IMR-90 (cell line): ENCODE data around the gene NT5C1B. TPM values are rescaled to one million over a fixed set of nuclear protein-coding genes. Genes with fewer than 3 reads are reported as not detected.

Source experiments
- ATAC-seq: fragments of 200-7000 bp; cut with Tn5 transposase; 2 replicates; pipeline ENCODE4 v1.9.1; 2020; ENCODE audit warnings: low read depth, mild to moderate bottlenecking, moderate library complexity
- BruUV-seq: library from RNA; stranded (reverse); fragments of 400-500 nt; replicated peaks from 2 replicates; lab custom pipeline; 2021; lab: Mats Ljungman, UMichigan
- CTCF ChIA-PET: fragments of 300-600 bp; formaldehyde crosslinking; extraction: SDS; loops from one replicate; lab custom pipeline; 2021; ENCODE audit warnings: antibody characterized with exemption; lab: Yijun Ruan, JAX
- POLR2A ChIA-PET: fragments of 300-600 bp; sonication (Branson Sonifier 250); formaldehyde crosslinking; loops from one replicate; lab custom pipeline; 2022; ENCODE audit warnings: antibody characterized with exemption; ENCODE audit not compliant: unreplicated experiment; lab: Charles Lee
- DNase-seq: peaks from one replicate; pipeline ENCODE4 v3.0.0; 2013
- H2AFZ ChIP-seq: replicated peaks from 2 replicates; pipeline ENCODE3; 2013; ENCODE audit warnings: low read length, mild to moderate bottlenecking; ENCODE audit not compliant: poor library complexity
- H2AK5ac ChIP-seq: 2 replicates; pipeline ENCODE4 v1.6.1; 2013; ENCODE audit warnings: low read depth, low read length, inconsistent platforms
- H2AK9ac ChIP-seq: replicated peaks from 2 replicates; pipeline ENCODE3; 2013; ENCODE audit warnings: mild to moderate bottlenecking, low read depth, low read length, moderate library complexity; ENCODE audit not compliant: poor library complexity
- H2BK120ac ChIP-seq: 2 replicates; pipeline ENCODE4 v1.6.1; 2013; ENCODE audit warnings: low read depth, low read length, inconsistent platforms
- H2BK15ac ChIP-seq: 3 replicates; pipeline ENCODE4 v1.6.1; 2013; ENCODE audit warnings: low read depth, low read length, inconsistent platforms
- H2BK20ac ChIP-seq: 2 replicates; pipeline ENCODE4 v1.6.1; 2013; ENCODE audit warnings: low read depth, mild to moderate bottlenecking, inconsistent platforms, low read length, moderate library complexity
- H2BK5ac ChIP-seq: 2 replicates; pipeline ENCODE4 v1.6.1; 2013; ENCODE audit warnings: mild to moderate bottlenecking, low read depth, low read length, inconsistent platforms; ENCODE audit not compliant: poor library complexity, severe bottlenecking
- H3K14ac ChIP-seq: replicated peaks from 2 replicates; pipeline ENCODE4 v1.6.1; 2013; ENCODE audit warnings: low read depth, low read length, inconsistent platforms
- H3K18ac ChIP-seq: 2 replicates; pipeline ENCODE4 v1.6.1; 2013; ENCODE audit warnings: low read depth, low read length, control low read depth
- H3K23ac ChIP-seq: 2 replicates; pipeline ENCODE4 v1.6.1; 2013; ENCODE audit warnings: low read depth, low read length, inconsistent platforms
- H3K27ac ChIP-seq: 2 replicates; pipeline ENCODE4 v1.5.1; 2013; ENCODE audit warnings: mild to moderate bottlenecking, control low read depth, low read length; ENCODE audit not compliant: insufficient read depth
- H3K27me3 ChIP-seq: 2 replicates; pipeline ENCODE4 v1.6.1; 2013; ENCODE audit warnings: low read length; ENCODE audit not compliant: control insufficient read depth, insufficient read depth
- H3K36me3 ChIP-seq: 2 replicates; pipeline ENCODE4 v1.6.1; 2013; ENCODE audit warnings: low read length, mixed read lengths; ENCODE audit not compliant: control insufficient read depth, insufficient read depth
- H3K4ac ChIP-seq: 2 replicates; pipeline ENCODE4 v1.6.1; 2013; ENCODE audit warnings: low read depth, low read length, inconsistent platforms
- H3K4me1 ChIP-seq: 2 replicates; pipeline ENCODE4 v1.6.1; 2013; ENCODE audit warnings: low read length, mixed read lengths; ENCODE audit not compliant: control insufficient read depth, insufficient read depth
- H3K4me2 ChIP-seq: 2 replicates; pipeline ENCODE4 v1.6.1; 2013; ENCODE audit warnings: low read depth, mild to moderate bottlenecking, control low read depth, low read length, moderate library complexity
- H3K4me3 ChIP-seq: 2 replicates; pipeline ENCODE4 v1.5.1; 2013; ENCODE audit warnings: low read depth, mild to moderate bottlenecking, control low read depth, low read length, moderate library complexity; ENCODE audit not compliant: insufficient read depth
- H3K56ac ChIP-seq: 2 replicates; pipeline ENCODE4 v1.6.1; 2013; ENCODE audit warnings: low read length, inconsistent platforms; ENCODE audit not compliant: insufficient read depth; ENCODE audit errors: extremely low read depth
- H3K79me1 ChIP-seq, 2 experiments: 2 replicates each; pipeline ENCODE4 v1.6.1; 2013; ENCODE audit warnings: low read length in 2 of 2, inconsistent platforms in 1 of 2, low read depth in 1 of 2
- H3K9ac ChIP-seq: 2 replicates; pipeline ENCODE4 v1.6.1; 2013; ENCODE audit warnings: low read depth, low read length, control low read depth
- H3K9me1 ChIP-seq: 2 replicates; pipeline ENCODE4 v1.6.1; 2013; ENCODE audit warnings: low read length, inconsistent platforms; ENCODE audit not compliant: insufficient read depth
- H3K9me3 ChIP-seq: 2 replicates; pipeline ENCODE4 v1.6.1; 2013; ENCODE audit warnings: low read length; ENCODE audit not compliant: control insufficient read depth, insufficient read depth
- H4K20me1 ChIP-seq: 2 replicates; pipeline ENCODE4 v1.6.1; 2013; ENCODE audit warnings: low read length, inconsistent platforms; ENCODE audit not compliant: insufficient read depth
- H4K5ac ChIP-seq: 2 replicates; pipeline ENCODE4 v1.6.1; 2013; ENCODE audit warnings: mild to moderate bottlenecking, low read depth, low read length, control low read depth
- H4K8ac ChIP-seq, 2 experiments: 2 replicates each; pipeline ENCODE4 v1.6.1; 2013; ENCODE audit warnings: low read depth in 2 of 2, low read length in 2 of 2, control low read depth in 1 of 2, inconsistent platforms in 1 of 2
- H4K91ac ChIP-seq: 2 replicates; pipeline ENCODE4 v1.6.1; 2013; ENCODE audit warnings: low read depth, low read length, inconsistent platforms; ENCODE audit not compliant: insufficient read depth
- CEBPB ChIP-seq: IDR thresholded peaks from 2 replicates; pipeline ENCODE4 v1.6.1; 2012; ENCODE audit warnings: low read depth, low read length, improper control_type of control experiment
- POLR2A ChIP-seq: IDR thresholded peaks from 2 replicates; pipeline ENCODE4 v1.6.1; 2012; ENCODE audit warnings: mild to moderate bottlenecking, low read depth, low read length
- dilution Hi-C: fragments of 300-500 bp; cut with HindIII; formaldehyde crosslinking; loops from one replicate; pipeline ENCODE4 v1.14.3; 2018; ENCODE audit warnings: low sequenced_read_pairs; ENCODE audit not compliant: unreplicated experiment
- in situ Hi-C: fragments of 300-500 bp; cut with MboI; formaldehyde crosslinking; loops from 3 replicates; pipeline ENCODE4 v1.14.3; 2019; ENCODE audit warnings: low sequenced_read_pairs, inconsistent platforms, mixed read lengths
- intact Hi-C: fragments of 100-400 bp; cut with micrococcal nuclease; formaldehyde crosslinking; loops from 2 replicates; pipeline ENCODE4 v1.10.0; 2022
- polyA plus RNA-seq, 3 experiments: library from polyadenylated mRNA; depleted of rRNA; stranded (reverse); fragments of >200 nt; gene quantifications; 2 replicates each; pipeline ENCODE4 v1.2.3, GENCODE V29; 2012; ENCODE audit warnings: low replicate concordance in 1 of 3
- total RNA-seq: library from RNA; depleted of rRNA; stranded (reverse); fragments of >200 nt; gene quantifications from 2 replicates; pipeline ENCODE4 v1.2.3, GENCODE V29; 2012

NT5C1B gene
- total and polyA plus RNA-seq, 2 of the 4 experiments (the other 2 are of a cell fraction), result not detected

DNA sequence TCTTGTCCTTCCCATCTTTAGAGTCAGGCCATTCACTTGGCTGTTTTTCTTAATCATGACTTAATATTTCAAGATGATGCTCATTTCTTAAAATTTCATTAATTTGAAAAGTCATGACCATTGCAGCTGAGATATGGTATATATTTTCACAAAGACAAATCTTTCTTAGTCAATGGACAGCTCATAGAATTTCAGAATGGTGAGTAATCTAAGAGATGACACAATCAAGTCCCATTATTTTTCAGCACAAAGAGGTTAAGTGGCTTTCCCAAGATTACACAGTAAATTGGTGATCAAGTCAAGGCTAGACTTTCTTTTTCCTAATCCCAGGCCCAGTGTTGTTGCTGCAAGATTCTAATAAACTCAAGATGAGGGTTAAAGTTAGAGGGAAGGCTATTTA is 34.4 kb upstream of the NT5C1B start:
- dilution Hi-C loops (no loop called here), intact Hi-C loops (no loop called here), in situ Hi-C loops (no loop called here)
- no peaks in the 10 kb centered on the region; the same call in 1 of the 2 replicates for H3K4me1 ChIP-seq
- no peak overlapping the region for H4K91ac ChIP-seq
- no peak overlapping the region for H2AFZ ChIP-seq
- H3K9ac ChIP-seq, result no peak overlapping the region
- no peak overlapping the region for H3K56ac ChIP-seq
- peak overlapping the region; percentile 3 for H2BK5ac ChIP-seq
- no peak overlapping the region for H3K23ac ChIP-seq
- H3K27ac ChIP-seq, result no peak overlapping the region
- H2AK5ac ChIP-seq, result no peak overlapping the region
- H2BK20ac ChIP-seq, result no peak overlapping the region
- H3K36me3 ChIP-seq, result no peaks in the 10 kb centered on the region
- peak overlapping the region; percentile 64; the same call in 1 of the 2 replicates for H3K18ac ChIP-seq
- no peak overlapping the region for H3K14ac ChIP-seq
- no peak overlapping the region for H4K8ac ChIP-seq
- 0 out of 2 replicates have a peak, but pooled peaks cover 3% of the 10 kb centered on the region for H3K9me1 ChIP-seq
- H3K4ac ChIP-seq, result no peak overlapping the region; the same call in 1 of the 2 replicates
- ATAC-seq (peak; percentile 51), DNase-seq (peak; percentile 72)
- H2AK9ac ChIP-seq, result no peak overlapping the region
- ChIA-PET CTCF (no interaction called here), POLR2A (no interaction called here)
- H3K27me3 ChIP-seq, result no peaks in the 10 kb centered on the region
- H3K4me3 ChIP-seq, result no peak overlapping the region
- H3K79me1 ChIP-seq, result no peaks in the 10 kb centered on the region
- H3K4me2 ChIP-seq, result no peak overlapping the region; the same call in 1 of the 2 replicates
- no TSS peak for BruUV-seq
- no peaks in the 10 kb centered on the region for H4K20me1 ChIP-seq
- no peak overlapping the region for H4K5ac ChIP-seq
- H2BK15ac ChIP-seq, result no peak overlapping the region
- no peak for TF ChIP-seq POLR2A
- TF ChIP-seq CEBPB, result peak; percentile 85
- H2BK120ac ChIP-seq, result no peak overlapping the region
- H3K9me3 ChIP-seq, result no peaks in the 10 kb centered on the region
